ENCODE measurements around the gene OR4M1.
"Not testable (repeated sequence)": the region's sequence is repeated elsewhere in the genome, so short reads cannot be mapped to it uniquely, and the experiment has no call there.

OR4M1 gene

GRCh38 chr14:19823178-19823577, 49.9 kb downstream of the OR4M1 start:
- no peak for DNase-seq

- no peak for DNase-seq
Measured at GRCh38 chr14:19823765-19824164, 50.5 kb downstream of the OR4M1 start.

GRCh38 chr14:19827626-19828244, 54.4 kb downstream of the OR4M1 start:
- DNase-seq = not testable (repeated sequence)

GRCh38 chr14:19828314-19828713, 55.0 kb downstream of the OR4M1 start:
- DNase-seq = no peak
